H54 (cell line): ENCODE results near the gene TRAF3IP3.
"Not testable (repeated sequence)": the region's sequence is repeated elsewhere in the genome, so short reads cannot be mapped to it uniquely, and the experiment has no call there.

Source experiments
- DNase-seq: peaks from one replicate; pipeline ENCODE4 v3.0.0; 2011; ENCODE audit warnings: low spot score, mixed read lengths; ENCODE audit not compliant: insufficient read length
- FAIRE-seq: peaks from 3 replicates; lab custom pipeline; 2011; peaks lifted over from hg19 to GRCh38; lab: Jason Lieb, UNC
- POLR2A ChIP-seq: IDR thresholded peaks from 2 replicates; pipeline ENCODE4 v1.6.1; 2011; ENCODE audit warnings: low read depth, mild to moderate bottlenecking, low read length

TRAF3IP3 gene

GRCh38 chr1:209784265-209785169 is 28.7 kb downstream of the TRAF3IP3 start, which contains the start of gene C1orf74:
TSS of gene C1orf74 (minus strand) at chr1:209784559. CDS start at chr1:209783634, 925 bp downstream.
- peak; percentile 86 for DNase-seq
- TF ChIP-seq POLR2A = peak; percentile 96
- FAIRE-seq = peak; percentile 57

DNA sequence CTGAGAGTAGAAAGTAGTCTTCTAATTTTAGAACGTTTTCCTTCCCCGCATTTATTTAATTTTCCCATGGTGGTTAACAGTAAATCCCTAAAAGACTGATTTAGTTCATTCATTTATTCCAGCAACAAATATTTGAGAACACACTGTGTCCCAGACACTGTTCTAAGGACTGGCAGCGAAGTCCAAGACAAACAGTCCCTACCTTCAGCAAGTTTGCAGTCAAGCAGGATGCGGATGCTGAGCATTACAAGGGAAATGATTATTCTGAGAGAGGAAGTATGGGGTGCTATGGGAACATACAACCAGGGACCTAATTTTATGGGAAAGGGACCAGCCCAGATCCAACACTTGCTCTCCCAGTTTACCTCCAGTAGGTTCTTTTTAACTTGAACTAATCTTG is 29.7 kb downstream of the TRAF3IP3 start:
- TF ChIP-seq POLR2A = no peak
- FAIRE-seq (no peak), DNase-seq (no peak)

DNA sequence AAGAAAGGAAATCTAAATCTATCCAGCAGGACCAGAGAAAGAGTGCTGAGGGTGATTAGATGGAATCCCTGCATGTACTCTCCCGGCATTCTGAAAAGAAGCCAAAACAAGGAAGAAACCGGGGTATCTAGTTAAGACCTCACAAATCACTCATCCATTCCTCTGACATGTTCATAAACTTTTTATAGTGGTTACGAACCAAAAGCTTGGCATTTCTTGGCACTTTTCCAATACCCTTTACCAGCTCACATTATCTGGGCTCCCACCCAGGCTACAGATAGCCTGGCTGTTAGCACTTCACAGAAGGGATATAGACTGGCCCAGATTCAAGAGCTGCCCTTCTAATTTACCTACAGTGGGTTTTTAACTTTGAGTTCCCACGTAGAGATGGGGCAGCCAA is 30.3 kb downstream of the TRAF3IP3 start:
- TF ChIP-seq POLR2A = no peak
- DNase-seq = no peak
- FAIRE-seq = no peak

- FAIRE-seq (no peak), DNase-seq (no peak)
- no peak for TF ChIP-seq POLR2A
Observed at GRCh38 chr1:209787551-209787950, 31.7 kb downstream of the TRAF3IP3 start.

GRCh38 chr1:209789245-209789644 is 33.4 kb downstream of the TRAF3IP3 start:
- DNase-seq (no peak), FAIRE-seq (no peak)
- no peak for TF ChIP-seq POLR2A

- no peak for DNase-seq
- no peak for FAIRE-seq
- TF ChIP-seq POLR2A = no peak
Observed at GRCh38 chr1:209790286-209791193, 34.7 kb downstream of the TRAF3IP3 start.

- no peak for TF ChIP-seq POLR2A
- FAIRE-seq = no peak
- DNase-seq = no peak
Observed at GRCh38 chr1:209791920-209792319, 36.1 kb downstream of the TRAF3IP3 start.

DNA sequence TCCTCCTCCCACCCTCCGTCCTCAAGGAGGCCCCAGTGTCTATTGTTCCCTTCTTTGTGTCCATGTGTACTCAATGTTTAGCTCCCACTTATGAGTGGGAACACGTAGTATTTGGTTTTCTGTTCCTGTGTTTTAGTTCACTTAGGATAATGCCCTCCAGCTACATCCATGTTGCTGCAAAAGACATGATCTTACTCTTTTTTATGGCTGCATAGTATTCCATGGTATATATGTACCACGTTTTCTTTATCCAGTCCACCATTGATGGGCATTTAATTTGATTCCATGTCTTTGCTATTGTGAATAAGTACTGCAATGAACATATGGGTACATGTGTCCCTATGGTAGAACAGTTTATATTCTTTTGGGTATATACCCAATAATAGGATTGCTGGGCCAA is 37.9 kb downstream of the TRAF3IP3 start:
- not testable (repeated sequence) for FAIRE-seq, DNase-seq

DNA sequence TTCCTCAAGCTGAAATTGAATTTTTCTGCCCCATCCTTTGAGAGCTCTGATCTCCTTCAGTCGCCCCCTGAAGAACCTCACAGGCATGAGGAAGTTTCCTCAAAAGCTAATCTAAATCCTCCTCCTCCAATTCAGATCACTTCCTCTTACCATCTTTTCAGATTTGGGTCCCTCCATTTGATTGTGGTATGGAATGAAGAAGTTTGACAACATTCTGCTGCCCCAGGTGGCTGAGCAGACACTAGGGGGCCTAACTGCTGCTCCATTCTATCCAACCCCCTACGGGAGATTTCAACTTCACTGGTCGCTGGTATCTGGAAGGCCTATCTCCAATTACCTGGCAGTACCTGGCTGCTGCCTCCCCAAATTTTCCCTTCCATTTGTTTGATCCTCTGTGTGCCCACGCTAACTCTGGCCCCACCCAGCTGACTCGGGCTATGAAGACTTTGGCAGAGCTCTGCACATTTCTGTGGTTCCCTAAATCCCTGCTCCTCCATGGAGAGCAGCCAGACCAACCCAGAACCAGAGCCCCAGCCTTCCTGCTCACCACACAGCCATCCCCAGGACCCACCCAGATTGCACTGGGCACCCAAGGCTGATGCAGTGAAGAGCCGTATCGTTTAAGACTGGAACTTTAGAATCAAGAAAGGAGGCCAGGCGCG is 42.3 kb downstream of the TRAF3IP3 start:
- no peak for DNase-seq
- FAIRE-seq = no peak
- no peak for TF ChIP-seq POLR2A

- no peak for FAIRE-seq
- DNase-seq = no peak
- no peak for TF ChIP-seq POLR2A
Observed at GRCh38 chr1:209800984-209801834, 45.4 kb downstream of the TRAF3IP3 start.

DNA sequence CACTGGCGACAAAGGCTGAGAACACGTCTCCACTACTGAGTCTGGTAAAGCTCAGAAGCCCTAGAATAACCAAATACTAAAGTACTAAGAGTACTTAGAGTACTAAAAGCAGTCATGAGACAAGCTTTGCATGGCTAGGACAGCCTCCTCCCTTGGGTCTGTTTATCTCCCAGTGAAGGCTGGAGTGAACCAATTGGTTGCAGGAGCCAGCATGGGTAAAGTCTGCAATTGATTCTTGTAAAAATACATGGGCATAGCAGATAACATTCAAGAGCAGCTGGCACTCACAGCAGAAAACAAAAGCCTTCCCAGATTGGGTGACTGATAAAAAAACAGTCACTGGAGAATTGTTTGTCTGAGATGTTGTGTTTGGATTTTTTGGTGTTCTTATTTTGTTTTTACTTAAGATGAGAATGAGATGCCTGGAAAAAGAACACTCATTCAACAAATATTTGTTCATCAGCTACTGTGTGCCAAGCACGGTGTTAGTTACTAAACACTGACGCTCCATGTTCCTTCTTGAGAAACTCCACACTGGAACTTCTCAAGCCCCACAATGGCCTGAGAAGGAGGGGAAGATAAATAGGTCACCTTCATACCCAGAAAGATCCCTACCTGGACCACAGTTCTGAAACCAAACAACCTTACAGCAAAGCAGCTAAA is 46.4 kb downstream of the TRAF3IP3 start:
- FAIRE-seq = no peak
- TF ChIP-seq POLR2A = no peak
- DNase-seq = no peak

DNA sequence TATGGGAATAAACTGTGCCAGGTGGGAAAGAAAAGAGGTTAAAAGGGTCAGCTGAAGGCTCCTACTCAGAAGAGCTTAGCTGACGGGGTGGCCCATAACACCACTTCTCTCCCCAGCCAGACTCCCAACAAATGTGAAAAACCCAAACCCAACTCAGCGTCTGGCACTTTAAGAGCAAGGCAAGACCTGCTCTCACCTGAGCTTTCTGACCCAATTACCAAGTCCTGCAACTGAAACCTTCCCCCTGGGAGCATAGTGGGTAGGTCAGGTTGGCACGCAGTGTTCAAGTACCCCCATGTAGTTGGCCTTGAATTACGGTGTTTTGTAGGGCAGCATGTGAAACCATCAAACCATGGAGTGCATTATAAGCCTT is 46.9 kb downstream of the TRAF3IP3 start:
- FAIRE-seq (no peak), DNase-seq (no peak)
- no peak for TF ChIP-seq POLR2A
